Liver (tissue), 9 donors: ENCODE measurements around the gene UTRN. TPM values are rescaled to one million over a fixed set of nuclear protein-coding genes. Genes with fewer than 3 reads are reported as not detected.

ENCODE experiments used
- DNase-seq: peaks from one replicate; pipeline ENCODE4 v3.0.0-alpha.2; 2017; ENCODE audit warnings: low spot score
- H3K27ac ChIP-seq, 2 donors: one replicate each; pipeline ENCODE4 v1.7.0; 2013; ENCODE audit warnings: inconsistent platforms in 2 of 2, low read length in 2 of 2, control low read depth in 1 of 2, low read depth in 1 of 2, mild to moderate bottlenecking in 1 of 2
- H3K27me3 ChIP-seq, 4 donors: one replicate each; pipeline versions ENCODE4 v1.6.1 to v1.7.0; 2013; ENCODE audit warnings: low read length in 3 of 4, inconsistent platforms in 1 of 4, mild to moderate bottlenecking in 1 of 4, moderate library complexity in 1 of 4; ENCODE audit not compliant: control insufficient read depth in 4 of 4, insufficient read depth in 4 of 4
- H3K36me3 ChIP-seq, 4 donors: one replicate each; pipeline versions ENCODE4 v1.6.1 to v1.7.0; 2013; ENCODE audit warnings: low read length in 3 of 4, mild to moderate bottlenecking in 3 of 4, low read depth in 1 of 4, moderate library complexity in 1 of 4; ENCODE audit not compliant: control insufficient read depth in 4 of 4, insufficient read depth in 3 of 4
- H3K4me1 ChIP-seq, 4 donors: one replicate each; pipeline versions ENCODE4 v1.6.1 to v1.7.0; 2013; ENCODE audit warnings: low read length in 3 of 4, mild to moderate bottlenecking in 3 of 4, moderate library complexity in 1 of 4; ENCODE audit not compliant: control insufficient read depth in 4 of 4, insufficient read depth in 4 of 4
- H3K4me3 ChIP-seq, 3 donors: one replicate each; pipeline versions ENCODE4 v1.6.1 to v1.7.0; 2013; ENCODE audit warnings: low read length in 3 of 3, control low read depth in 1 of 3, low read depth in 1 of 3, mild to moderate bottlenecking in 1 of 3
- H3K9ac ChIP-seq, 2 donors: one replicate each; pipeline ENCODE4 v1.7.0; 2013; ENCODE audit warnings: low read length in 2 of 2, mild to moderate bottlenecking in 2 of 2, moderate library complexity in 2 of 2, control low read depth in 1 of 2, low read depth in 1 of 2
- H3K9me3 ChIP-seq, 4 donors: one replicate each; pipeline versions ENCODE4 v1.6.1 to v1.7.0; 2013; ENCODE audit warnings: low read length in 3 of 4; ENCODE audit not compliant: control insufficient read depth in 4 of 4
- ATF3 ChIP-seq: IDR thresholded peaks from 2 replicates; pipeline ENCODE4 v1.6.1; 2016; ENCODE audit warnings: antibody characterized with exemption
- CTCF ChIP-seq: fragments of 150-350 bp; IDR thresholded peaks from 2 replicates; pipeline ENCODE4 v1.5.1; 2017; ENCODE audit warnings: improper control_type of control experiment, low read depth, low read length; ENCODE audit not compliant: missing input control
- EGR1 ChIP-seq, 2 donors: IDR thresholded peaks; 2 replicates each; pipeline ENCODE4 v1.6.1; 2016 to 2018; ENCODE audit warnings: antibody characterized with exemption in 2 of 2, low read depth in 2 of 2
- FOXA1 ChIP-seq: IDR thresholded peaks from 2 replicates; pipeline ENCODE4 v1.6.1; 2016; ENCODE audit warnings: antibody characterized with exemption
- FOXA2 ChIP-seq: IDR thresholded peaks from 2 replicates; pipeline ENCODE4 v1.6.1; 2016; ENCODE audit warnings: antibody characterized with exemption
- GABPA ChIP-seq, 2 donors: IDR thresholded peaks in 1 of 2; conservative IDR thresholded peaks in 1 of 2; 2 replicates each; pipeline ENCODE4 v1.6.1; 2016; ENCODE audit warnings: antibody characterized with exemption in 2 of 2, mild to moderate bottlenecking in 1 of 2, moderate library complexity in 1 of 2
- HNF4A ChIP-seq, 2 donors: conservative IDR thresholded peaks; 2 replicates each; pipeline ENCODE4 v1.6.1; 2016; ENCODE audit warnings: antibody characterized with exemption in 2 of 2, mild to moderate bottlenecking in 2 of 2
- HNF4G ChIP-seq: IDR thresholded peaks from 2 replicates; pipeline ENCODE4 v1.6.1; 2016; ENCODE audit warnings: antibody characterized with exemption
- JUND ChIP-seq, 2 donors: IDR thresholded peaks; 2 replicates each; pipeline ENCODE4 v1.6.1; 2016; ENCODE audit warnings: antibody characterized with exemption in 2 of 2
- MAX ChIP-seq: IDR thresholded peaks from 2 replicates; pipeline ENCODE4 v1.6.1; 2016; ENCODE audit warnings: antibody characterized with exemption
- RAD21 ChIP-seq, 2 donors: IDR thresholded peaks; 2 replicates each; pipeline ENCODE4 v1.6.1; 2016; ENCODE audit warnings: antibody characterized with exemption in 2 of 2, mild to moderate bottlenecking in 2 of 2
- REST ChIP-seq: IDR thresholded peaks from 2 replicates; pipeline ENCODE4 v1.6.1; 2016; ENCODE audit warnings: antibody characterized with exemption, mild to moderate bottlenecking
- RXRA ChIP-seq, 2 donors: IDR thresholded peaks; 2 replicates each; pipeline ENCODE4 v1.6.1; 2017 to 2018; ENCODE audit warnings: antibody characterized with exemption in 2 of 2, mild to moderate bottlenecking in 1 of 2
- SP1 ChIP-seq: IDR thresholded peaks from 2 replicates; pipeline ENCODE4 v1.6.1; 2018; ENCODE audit warnings: antibody characterized with exemption, mild to moderate bottlenecking
- TAF1 ChIP-seq: conservative IDR thresholded peaks from 2 replicates; pipeline ENCODE4 v1.6.1; 2016; ENCODE audit warnings: antibody characterized with exemption, mild to moderate bottlenecking
- YY1 ChIP-seq: IDR thresholded peaks from 2 replicates; pipeline ENCODE4 v1.6.1; 2016; ENCODE audit warnings: antibody characterized with exemption, mild to moderate bottlenecking
- ZBTB33 ChIP-seq: IDR thresholded peaks from 2 replicates; pipeline ENCODE4 v1.6.1; 2016; ENCODE audit warnings: antibody characterized with exemption
- WGBS: extraction: QIAGEN DNeasy Blood & Tissue Kit; methylation state at CpG from one replicate; pipeline ENCODE4 v1.1.7; 2013; 5-methylcytosine and 5-hydroxymethylcytosine counted together
- polyA plus RNA-seq, 2 donors: library from polyadenylated mRNA; stranded (reverse) in 1 of 2; unstranded in 1 of 2; fragments of 200-250 nt in 1 of 2; fragments of >200 nt in 1 of 2; fragmentation: Nextera tagmentation in 1 of 2; extraction: Ambion mirVana in 1 of 2; gene quantifications; one replicate each; pipeline versions ENCODE4 v1.2.1 to v1.2.3, GENCODE V29; 2013 to 2015
- total RNA-seq, 2 donors: library from RNA; depleted of rRNA; stranded (reverse); fragments of >200 nt; gene quantifications; one replicate each; pipeline ENCODE4 v1.2.3, GENCODE V29; 2014
- donor health status: healthy.
- donor health status: healthy.
- donor health status: healthy.
- donor health status: healthy.
- donor health status: healthy.

UTRN gene
- total and polyA plus RNA-seq, 4 donors, result 6.9 to 83.7 (median 47.6) TPM

- no peak for TF ChIP-seq CTCF
- no peak for TF ChIP-seq RAD21 (IDR thresholded peaks at IDR 0.05)
Measured at GRCh38 chr6:144298916-144299315, 13.8 kb downstream of the UTRN start (continued).

GRCh38 chr6:144302701-144303372, 17.7 kb downstream of the UTRN start:
- no peaks in the 10 kb centered on the region for H3K36me3 ChIP-seq
- TF ChIP-seq HNF4A (conservative IDR thresholded peaks at IDR 0.05) (peak in 1 of 2 donors; percentile 43), RXRA (IDR thresholded peaks at IDR 0.05) (peak in 1 of 2 donors; percentile 40), REST (no peak), GABPA (IDR thresholded peaks at IDR 0.05 in 1 of 2, conservative IDR thresholded peaks at IDR 0.05 in 1 of 2) (no peak)
- no peaks in the 10 kb centered on the region for H3K27me3 ChIP-seq
- H3K9ac ChIP-seq, result no peak overlapping the region
- H3K4me1 ChIP-seq, result peaks cover 2 to 26% (median 12%) of the 10 kb centered on the region in 4 donors
- DNase-seq, result no peak
- H3K9me3 ChIP-seq, result no peaks in the 10 kb centered on the region
- 79% methylated on average over 5 of the region's 5 CpGs for WGBS
- H3K4me3 ChIP-seq, result no peak overlapping the region
- H3K27ac ChIP-seq, result no peak overlapping the region

GRCh38 chr6:144304223-144304848, 19.2 kb downstream of the UTRN start:
- no peak for DNase-seq
- H3K9ac ChIP-seq, result no peak overlapping the region
- no peaks in the 10 kb centered on the region for H3K9me3 ChIP-seq
- no peak overlapping the region for H3K27ac ChIP-seq
- 94% methylated on average over 4 of the region's 4 CpGs for WGBS
- no peaks in the 10 kb centered on the region for H3K27me3 ChIP-seq
- H3K4me1 ChIP-seq, result peaks cover 2 to 16% (median 10%) of the 10 kb centered on the region in 4 donors
- H3K36me3 ChIP-seq, result peaks cover 0 to 7% (median 3%) of the 10 kb centered on the region in 4 donors
- no peak overlapping the region for H3K4me3 ChIP-seq
- TF ChIP-seq MAX, result no peak
- no peak for TF ChIP-seq HNF4A (conservative IDR thresholded peaks at IDR 0.05)
- TF ChIP-seq ZBTB33, result no peak
- TF ChIP-seq SP1, result no peak
- TF ChIP-seq TAF1, result no peak
- no peak for TF ChIP-seq FOXA2
- TF ChIP-seq EGR1 (IDR thresholded peaks at IDR 0.05; ENCODE audit: low read depth in 2 of 2), result no peak
- no peak for TF ChIP-seq HNF4G
- TF ChIP-seq ATF3, result no peak
- no peak for TF ChIP-seq RXRA (IDR thresholded peaks at IDR 0.05)
- TF ChIP-seq RAD21 (IDR thresholded peaks at IDR 0.05), result no peak
- no peak for TF ChIP-seq YY1
- TF ChIP-seq REST, result no peak
- no peak for TF ChIP-seq JUND (IDR thresholded peaks at IDR 0.05)
- TF ChIP-seq FOXA1, result no peak
